ENCODE data around the gene DOK6.
"Not testable (repeated sequence)": the region's sequence is repeated elsewhere in the genome, so short reads cannot be mapped to it uniquely, and the experiment has no call there.

The DOK6 gene

DNA sequence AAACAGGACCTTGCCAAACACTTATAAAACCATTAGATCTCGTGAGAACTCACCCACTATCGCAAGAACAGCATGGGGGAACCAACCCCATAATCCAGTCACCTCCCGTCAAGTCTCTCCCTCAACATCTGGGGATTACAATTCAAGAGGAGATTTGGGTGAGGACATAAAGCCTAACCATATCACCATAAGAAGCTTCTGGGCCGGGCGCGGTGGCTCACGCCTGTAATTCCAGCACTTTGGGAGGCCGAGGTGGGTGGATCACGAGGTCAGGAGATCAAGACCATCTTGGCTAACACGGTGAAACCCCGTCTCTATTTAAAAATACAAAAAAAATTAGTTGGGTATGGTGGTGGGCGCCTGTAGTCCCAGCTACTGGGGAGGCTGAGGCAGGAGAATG is 434.3 kb downstream of the DOK6 start:
- not testable (repeated sequence) for DNase-seq

GRCh38 chr18:69838003-69838402 is 437.3 kb downstream of the DOK6 start:
- no peak for DNase-seq

DNA sequence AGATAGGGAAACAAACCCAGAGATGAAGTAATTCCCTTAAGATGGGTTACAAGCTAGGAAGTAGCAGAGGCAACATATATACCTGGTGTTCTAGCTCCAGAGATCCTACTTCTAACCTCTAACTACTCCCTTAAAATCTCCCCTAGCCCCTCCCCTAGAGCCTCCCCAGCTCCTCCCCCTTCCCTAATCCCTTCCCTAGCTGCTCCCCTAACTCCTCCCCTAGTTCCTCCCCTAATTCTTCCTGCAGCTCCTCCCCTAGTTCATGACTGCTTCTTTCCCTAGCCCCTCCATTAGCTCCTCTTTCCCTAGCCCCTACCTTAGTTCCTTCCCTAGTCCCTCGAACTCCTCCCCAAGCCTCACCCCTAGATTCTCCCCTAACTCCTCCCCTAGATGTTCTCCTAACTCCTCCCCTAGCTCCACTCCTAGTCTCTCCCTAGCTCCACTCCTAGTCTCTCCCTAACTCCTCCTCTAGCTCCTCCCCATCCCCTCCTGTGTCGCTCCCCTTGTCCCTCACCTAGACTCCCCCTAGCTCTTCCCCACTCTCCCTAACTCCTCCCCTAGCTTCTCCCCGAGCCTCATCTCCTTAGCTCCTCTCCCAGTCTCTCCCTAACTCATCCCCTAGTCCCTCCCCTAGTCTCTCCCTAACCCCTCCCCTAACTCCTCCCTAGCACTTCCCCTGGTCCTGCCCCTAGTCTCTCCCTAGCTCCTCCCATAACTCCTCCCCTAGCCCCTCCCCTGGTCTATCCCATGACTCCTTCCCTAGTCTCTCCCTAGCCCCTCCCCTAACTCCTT is 438.1 kb downstream of the DOK6 start:
- DNase-seq: peak in 2 of 3 donors; percentile 5 to 12

- no peak for DNase-seq
These were observed 438.8 kb downstream of the DOK6 start for GRCh38 chr18:69839497-69839896.

- no peak for DNase-seq
These were observed 439.3 kb downstream of the DOK6 start for GRCh38 chr18:69840001-69840400.

DNA sequence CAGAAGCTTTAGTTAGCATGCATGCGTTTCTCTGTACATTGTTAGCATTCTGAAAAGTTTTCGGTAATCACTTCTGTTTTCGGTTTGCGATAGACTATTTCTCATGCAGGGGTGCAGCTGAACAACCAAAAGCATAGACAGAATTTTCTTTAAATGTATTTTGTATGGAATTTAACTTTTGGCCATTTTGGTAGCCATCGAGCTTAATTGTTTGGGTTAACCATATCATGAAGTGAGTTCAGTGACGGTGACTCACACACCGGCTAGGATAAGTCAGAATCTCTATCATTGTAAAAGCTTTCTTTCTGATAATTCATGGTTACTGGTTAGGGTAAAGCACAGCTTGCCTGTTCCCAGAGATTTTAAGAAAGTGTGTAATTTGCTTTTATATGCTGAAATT is 439.8 kb downstream of the DOK6 start:
- DNase-seq: no peak

GRCh38 chr18:69841117-69841516 is 440.4 kb downstream of the DOK6 start:
- DNase-seq: no peak

GRCh38 chr18:69843015-69843414 is 442.3 kb downstream of the DOK6 start:
- no peak for DNase-seq

DNA sequence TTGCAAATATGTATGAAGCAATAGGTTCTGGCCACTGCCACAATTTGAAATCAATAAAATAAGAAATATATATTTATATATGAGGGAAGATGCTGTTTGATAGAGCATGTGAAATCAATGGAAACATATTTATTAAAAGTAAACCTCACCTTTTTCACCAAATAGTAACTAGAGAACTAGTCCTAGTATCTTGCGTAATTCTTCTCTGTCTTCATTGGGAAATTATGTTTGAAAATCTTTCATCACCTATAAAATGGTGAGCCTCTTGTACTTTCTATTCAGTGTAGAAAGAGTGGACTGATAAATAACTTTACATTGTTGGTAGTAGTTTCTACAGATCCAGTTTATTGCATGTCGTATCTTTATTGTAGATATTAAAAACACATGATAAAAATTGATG is 444.0 kb downstream of the DOK6 start:
- no peak for DNase-seq

- DNase-seq: no peak
These were observed 445.2 kb downstream of the DOK6 start for GRCh38 chr18:69845593-69846506.

- no peak for DNase-seq
These were observed 452.4 kb downstream of the DOK6 start for GRCh38 chr18:69853051-69853450.

DNA sequence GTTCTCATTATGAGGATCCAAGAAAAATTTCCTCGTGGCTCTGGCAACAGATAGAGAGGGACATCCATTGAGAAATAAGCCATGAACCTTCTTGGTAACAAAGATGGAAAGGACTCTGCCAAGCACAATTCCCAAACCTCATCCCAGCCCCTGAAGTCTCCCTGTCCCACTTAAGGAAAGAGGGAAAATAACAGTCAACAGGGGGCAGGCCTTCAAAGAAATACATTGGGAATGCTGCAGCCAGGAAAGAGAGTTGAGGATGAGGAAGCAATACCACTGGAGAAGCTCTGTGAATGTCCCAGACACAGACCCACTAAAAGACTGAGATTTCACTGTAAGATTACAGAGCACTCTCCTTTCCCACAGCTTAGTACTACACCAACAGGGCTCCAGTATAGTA is 453.8 kb downstream of the DOK6 start:
- DNase-seq: no peak

GRCh38 chr18:69858897-69859296 is 458.2 kb downstream of the DOK6 start:
- DNase-seq: no peak

DNA sequence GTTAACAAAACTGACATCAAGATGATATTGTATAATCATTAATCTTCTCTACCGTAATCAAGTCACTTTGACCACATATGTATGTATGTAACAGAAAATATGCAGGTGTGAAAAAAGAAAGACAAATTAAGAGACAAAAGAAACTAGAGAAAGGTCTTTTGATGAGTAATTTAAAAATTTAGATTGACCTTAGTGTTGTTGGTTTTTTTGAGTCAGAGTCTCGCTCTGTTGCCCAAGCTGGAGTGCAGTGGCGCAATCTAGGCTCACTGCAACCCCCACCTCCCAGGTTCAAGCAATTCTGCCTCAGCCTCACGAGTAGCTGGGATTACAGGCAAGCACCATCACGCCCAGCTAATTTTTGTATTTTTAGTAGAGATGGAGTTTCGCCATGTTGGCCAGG is 464.1 kb downstream of the DOK6 start:
- DNase-seq: not testable (repeated sequence)

GRCh38 chr18:69865776-69866175 is 465.1 kb downstream of the DOK6 start:
- peak; percentile 3 to 38 (median 19) for DNase-seq

DNA sequence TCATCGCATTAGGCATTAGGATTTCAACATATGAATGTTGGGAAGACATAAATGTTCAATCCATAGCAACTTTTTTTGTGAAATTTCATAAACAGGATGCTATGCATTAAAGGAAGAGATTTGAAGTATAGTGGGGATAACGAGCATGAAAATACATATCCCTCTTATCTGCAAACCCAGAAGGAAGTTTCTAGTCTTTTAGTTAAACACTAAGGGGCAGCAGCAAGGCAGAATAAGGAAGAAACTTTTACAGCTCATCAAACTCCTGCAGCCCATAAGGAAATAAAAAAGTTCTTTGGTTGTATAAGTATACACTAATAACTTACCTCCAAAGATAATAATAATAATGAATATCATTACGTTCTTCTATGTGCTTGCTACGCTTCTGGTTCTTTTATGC is 465.5 kb downstream of the DOK6 start:
- no peak for DNase-seq

GRCh38 chr18:69870736-69871135 is 470.0 kb downstream of the DOK6 start:
- no peak for DNase-seq

- no peak for DNase-seq
These were observed 470.7 kb downstream of the DOK6 start for GRCh38 chr18:69871363-69871762.

DNA sequence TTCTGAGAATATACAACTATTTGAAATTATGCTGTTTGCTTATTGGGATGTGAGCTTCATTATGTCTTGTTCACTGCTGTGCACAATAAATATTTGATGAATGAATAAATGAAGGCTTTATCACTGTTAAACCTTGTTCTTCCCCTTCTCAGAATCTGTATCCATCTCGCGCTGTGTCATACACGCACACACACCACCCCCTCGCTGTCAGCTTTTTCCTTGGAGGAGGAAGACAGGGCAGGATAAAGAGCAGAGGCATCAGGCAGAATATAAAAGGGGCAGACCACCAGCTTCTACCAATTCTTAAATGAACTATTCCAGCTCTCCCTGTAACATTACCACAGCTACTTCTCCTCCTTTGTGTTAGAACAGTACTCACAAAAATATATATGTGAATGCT is 472.0 kb downstream of the DOK6 start:
- DNase-seq: no peak

- no peak for DNase-seq
These were observed 473.4 kb downstream of the DOK6 start for GRCh38 chr18:69874058-69874457.

GRCh38 chr18:69876490-69876889 is 475.8 kb downstream of the DOK6 start:
- DNase-seq: no peak

- no peak for DNase-seq
These were observed 477.7 kb downstream of the DOK6 start for GRCh38 chr18:69878213-69878933.

- not testable (repeated sequence) for DNase-seq
These were observed 478.4 kb downstream of the DOK6 start for GRCh38 chr18:69879051-69879450.

All from suppressor macrophage treated with lipopolysaccharide for 1 hour (primary cell).